ENCODE data around the gene E2F3. TPM values are rescaled to one million over a fixed set of nuclear protein-coding genes. Genes with fewer than 3 reads are reported as not detected.

The E2F3 gene
- total RNA-seq, 4 donors from 2014 or later = 2.9 to 5.6 (median 4.2) TPM

GRCh38 chr6:20415304-20415703 is 13.6 kb downstream of the E2F3 start:
- DNase-seq (ENCODE audit: extremely low spot score) = peak; percentile 87
- Histone ChIP-seq H3K27me3 (no peaks in the 10 kb centered on the region), H3K4me1 (no peaks in the 10 kb centered on the region), H3K27ac (replicated peaks in 1 of 4) (no peak overlapping the region), H3K4me3 (no peak overlapping the region), H3K9me3 (no peaks in the 10 kb centered on the region), H3K36me3 (no peaks in the 10 kb centered on the region)
- WGBS = 92% methylated on average over 7 of the region's 7 CpGs
- intact Hi-C loops (cut with DNase I) = no loop called here
- TF ChIP-seq POLR2AphosphoS5 (IDR thresholded peaks at IDR 0.05) (no peak), EP300 (IDR thresholded peaks at IDR 0.05) (no peak), POLR2A (IDR thresholded peaks at IDR 0.05; ENCODE audit: low read depth) (no peak), CTCF (IDR thresholded peaks at IDR 0.05) (no peak)

GRCh38 chr6:20415712-20416454 is 14.2 kb downstream of the E2F3 start:
- Histone ChIP-seq H3K4me3 (no peak overlapping the region), H3K36me3 (no peaks in the 10 kb centered on the region), H3K27ac (replicated peaks in 1 of 4) (no peak overlapping the region), H3K27me3 (no peaks in the 10 kb centered on the region), H3K9me3 (no peaks in the 10 kb centered on the region), H3K4me1 (no peaks in the 10 kb centered on the region)
- intact Hi-C loops (cut with DNase I) = no loop called here
- WGBS = 78% methylated on average over 6 of the region's 6 CpGs
- TF ChIP-seq CTCF (IDR thresholded peaks at IDR 0.05) = no peak
- TF ChIP-seq POLR2AphosphoS5 (IDR thresholded peaks at IDR 0.05) = no peak
- TF ChIP-seq EP300 (IDR thresholded peaks at IDR 0.05) = no peak
- no peak for TF ChIP-seq POLR2A (IDR thresholded peaks at IDR 0.05; ENCODE audit: low read depth)
- peak; percentile 64 for DNase-seq (ENCODE audit: extremely low spot score)

GRCh38 chr6:20416567-20417345 is 15.1 kb downstream of the E2F3 start:
- no peak overlapping the region for H3K4me3 ChIP-seq
- DNase-seq (ENCODE audit: extremely low spot score) = peak; percentile 68
- H3K9me3 ChIP-seq = peaks cover 0 to 3% (median under 1%) of the 10 kb centered on the region in 4 donors
- TF ChIP-seq CTCF (IDR thresholded peaks at IDR 0.05) = no peak
- no peak for TF ChIP-seq POLR2A (IDR thresholded peaks at IDR 0.05; ENCODE audit: low read depth)
- no peak for TF ChIP-seq POLR2AphosphoS5 (IDR thresholded peaks at IDR 0.05)
- TF ChIP-seq EP300 (IDR thresholded peaks at IDR 0.05) = no peak
- no peaks in the 10 kb centered on the region for H3K36me3 ChIP-seq
- intact Hi-C loops (cut with DNase I) = no loop called here
- H3K27ac ChIP-seq (replicated peaks in 1 of 4) = no peak overlapping the region
- no peaks in the 10 kb centered on the region for H3K4me1 ChIP-seq
- no peaks in the 10 kb centered on the region for H3K27me3 ChIP-seq
- WGBS = 78% methylated on average over 4 of the region's 4 CpGs

GRCh38 chr6:20417819-20418218 is 16.1 kb downstream of the E2F3 start:
- Histone ChIP-seq H3K27me3 (no peaks in the 10 kb centered on the region), H3K4me3 (no peak overlapping the region), H3K4me1 (no peaks in the 10 kb centered on the region), H3K9me3 (peaks cover 0 to 11% (median 2%) of the 10 kb centered on the region in 4 donors), H3K27ac (replicated peaks in 1 of 4) (no peak overlapping the region), H3K36me3 (no peaks in the 10 kb centered on the region)
- 82% methylated on average over 6 of the region's 6 CpGs for WGBS
- TF ChIP-seq CTCF (IDR thresholded peaks at IDR 0.05) = no peak
- TF ChIP-seq POLR2A (IDR thresholded peaks at IDR 0.05; ENCODE audit: low read depth) = no peak
- no peak for TF ChIP-seq EP300 (IDR thresholded peaks at IDR 0.05)
- no peak for TF ChIP-seq POLR2AphosphoS5 (IDR thresholded peaks at IDR 0.05)
- intact Hi-C loops (cut with DNase I) = no loop called here
- DNase-seq (ENCODE audit: extremely low spot score) = peak; percentile 64

Data from esophagus muscularis mucosa (tissue), 4 donors.